Calu3 (cell line): ENCODE data around the gene CDH4. TPM values are rescaled to one million over a fixed set of nuclear protein-coding genes. Genes with fewer than 3 reads are reported as not detected.

ENCODE experiments used
- BruUV-seq: library from RNA; stranded (reverse); fragments of 400-500 nt; replicated peaks from 2 replicates; lab custom pipeline; 2021; lab: Mats Ljungman, UMichigan
- CTCF ChIA-PET: fragments of 300-600 bp; sonication (Branson Sonifier 250); formaldehyde crosslinking; loops from one replicate; lab custom pipeline; 2022; ENCODE audit warnings: antibody characterized with exemption; lab: Charles Lee
- DNase-seq: peaks from one replicate; pipeline ENCODE4 v3.0.0; 2022
- H3K27ac Mint-ChIP-seq: one replicate; pipeline ENCODE4 v1.8.0; 2022; ENCODE audit warnings: mixed read lengths; ENCODE audit not compliant: unreplicated experiment
- H3K27me3 Mint-ChIP-seq: one replicate; pipeline ENCODE4 v1.8.0; 2022; ENCODE audit warnings: mixed read lengths; ENCODE audit not compliant: unreplicated experiment
- H3K36me3 Mint-ChIP-seq: one replicate; pipeline ENCODE4 v1.8.0; 2022; ENCODE audit warnings: mild to moderate bottlenecking, moderate library complexity, mixed read lengths; ENCODE audit not compliant: insufficient read depth, unreplicated experiment
- H3K4me1 Mint-ChIP-seq: one replicate; pipeline ENCODE4 v1.8.0; 2022; ENCODE audit warnings: mild to moderate bottlenecking, low read depth, mixed read lengths; ENCODE audit not compliant: unreplicated experiment
- H3K4me3 Mint-ChIP-seq: one replicate; pipeline ENCODE4 v1.8.0; 2022; ENCODE audit warnings: mild to moderate bottlenecking, low read depth, moderate library complexity, mixed read lengths; ENCODE audit not compliant: unreplicated experiment
- H3K9me3 Mint-ChIP-seq: one replicate; pipeline ENCODE4 v1.8.0; 2022; ENCODE audit warnings: low read depth, mixed read lengths; ENCODE audit not compliant: unreplicated experiment
- intact Hi-C: fragments of 100-400 bp; cut with micrococcal nuclease; formaldehyde crosslinking; loops from one replicate; pipeline ENCODE4 v1.10.0; 2022; ENCODE audit not compliant: unreplicated experiment
- total RNA-seq: library from RNA; stranded (reverse); gene quantifications from 2 replicates; pipeline ENCODE4 v1.2.3, GENCODE V29; 2022
- TF ChIP-seq, protein P1 (sequence below): fragments of 200-600 bp; IDR thresholded peaks from one replicate; pipeline ENCODE4 v1.8.0; 2022; ENCODE audit warnings: antibody characterized with exemption; ENCODE audit not compliant: unreplicated experiment

Gene CDH4
- total RNA-seq, 1 experiment from 2014 or later: not detected

DNA sequence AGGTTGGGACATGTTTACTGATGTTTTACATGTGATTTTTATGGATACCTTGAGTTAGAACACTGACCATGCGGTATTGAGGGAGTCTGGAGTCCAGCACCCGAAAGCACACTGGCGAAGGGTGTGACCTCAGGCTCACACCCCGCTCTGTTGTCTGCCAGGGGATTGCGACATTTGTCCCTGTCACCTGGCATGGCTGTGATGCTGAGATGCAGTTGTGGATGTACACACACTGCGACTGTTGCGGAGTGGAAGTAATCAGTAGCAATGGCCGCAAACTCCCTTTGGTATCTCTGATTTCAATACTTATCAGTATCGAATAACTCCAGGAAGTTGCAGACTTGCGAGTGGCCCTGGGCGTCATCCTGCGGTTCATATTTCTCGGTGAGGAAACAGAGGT, 43.2 kb downstream of the CDH4 start:
- no TSS peak for BruUV-seq
- H3K4me1 Mint-ChIP-seq: no peaks in the 10 kb centered on the region
- no peak overlapping the region for H3K4me3 Mint-ChIP-seq
- DNase-seq: no peak
- intact Hi-C loops: no loop called here
- TF ChIP-seq, protein P1, sequence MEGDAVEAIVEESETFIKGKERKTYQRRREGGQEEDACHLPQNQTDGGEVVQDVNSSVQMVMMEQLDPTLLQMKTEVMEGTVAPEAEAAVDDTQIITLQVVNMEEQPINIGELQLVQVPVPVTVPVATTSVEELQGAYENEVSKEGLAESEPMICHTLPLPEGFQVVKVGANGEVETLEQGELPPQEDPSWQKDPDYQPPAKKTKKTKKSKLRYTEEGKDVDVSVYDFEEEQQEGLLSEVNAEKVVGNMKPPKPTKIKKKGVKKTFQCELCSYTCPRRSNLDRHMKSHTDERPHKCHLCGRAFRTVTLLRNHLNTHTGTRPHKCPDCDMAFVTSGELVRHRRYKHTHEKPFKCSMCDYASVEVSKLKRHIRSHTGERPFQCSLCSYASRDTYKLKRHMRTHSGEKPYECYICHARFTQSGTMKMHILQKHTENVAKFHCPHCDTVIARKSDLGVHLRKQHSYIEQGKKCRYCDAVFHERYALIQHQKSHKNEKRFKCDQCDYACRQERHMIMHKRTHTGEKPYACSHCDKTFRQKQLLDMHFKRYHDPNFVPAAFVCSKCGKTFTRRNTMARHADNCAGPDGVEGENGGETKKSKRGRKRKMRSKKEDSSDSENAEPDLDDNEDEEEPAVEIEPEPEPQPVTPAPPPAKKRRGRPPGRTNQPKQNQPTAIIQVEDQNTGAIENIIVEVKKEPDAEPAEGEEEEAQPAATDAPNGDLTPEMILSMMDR: no peak
- CTCF ChIA-PET: no interaction called here
- peaks cover 12% of the 10 kb centered on the region for H3K9me3 Mint-ChIP-seq
- H3K36me3 Mint-ChIP-seq: peaks cover 5% of the 10 kb centered on the region
- H3K27ac Mint-ChIP-seq: no peak overlapping the region
- peaks cover 18% of the 10 kb centered on the region for H3K27me3 Mint-ChIP-seq

DNA sequence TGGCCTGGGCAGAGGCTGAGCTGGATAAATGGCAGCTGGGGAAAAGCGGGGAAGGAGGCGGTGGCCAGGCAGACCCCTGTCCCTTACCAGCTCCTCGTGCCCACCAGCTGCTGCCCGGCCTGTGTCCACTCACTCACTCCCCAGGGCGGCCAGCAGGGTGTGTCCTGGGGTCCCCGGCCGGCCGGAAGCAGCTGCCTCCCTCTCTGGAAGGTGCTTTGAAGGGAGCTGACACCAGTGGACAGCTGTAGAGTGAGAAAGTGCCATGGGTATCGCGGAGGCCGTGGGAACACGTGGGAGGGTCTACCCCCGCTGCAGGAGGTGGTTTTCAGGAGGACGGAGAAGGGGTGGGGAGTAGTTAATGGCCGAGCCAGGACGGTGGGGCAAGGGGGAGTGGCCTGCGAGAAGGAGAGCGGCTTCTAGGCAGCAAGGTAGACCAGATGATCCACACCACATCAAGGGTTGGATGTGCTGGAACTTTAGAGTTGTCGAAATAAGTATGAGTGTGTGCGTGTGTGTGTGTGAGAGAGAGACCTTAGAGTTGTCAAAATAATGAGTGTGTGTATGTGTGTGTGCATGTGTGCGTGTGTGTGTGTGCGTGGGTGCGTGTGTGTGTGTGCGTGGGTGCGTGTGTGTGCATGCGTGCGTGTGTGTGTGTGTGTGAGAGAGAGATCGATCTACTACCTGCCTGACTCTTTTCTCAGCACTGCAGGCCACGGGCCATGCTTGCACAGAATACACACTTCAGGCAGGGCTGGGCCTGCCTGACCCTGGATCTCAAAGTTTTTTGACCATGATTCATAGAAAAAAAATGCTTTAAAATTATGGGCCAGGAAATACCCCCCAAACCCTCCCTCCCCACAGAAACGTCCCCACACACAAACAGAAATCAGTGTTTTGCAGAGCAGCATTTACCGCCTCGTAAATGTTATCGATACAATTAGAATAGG, 43.9 kb downstream of the CDH4 start:
- intact Hi-C loops: no loop called here
- H3K27ac Mint-ChIP-seq: no peak overlapping the region
- peaks cover 5% of the 10 kb centered on the region for H3K36me3 Mint-ChIP-seq
- CTCF ChIA-PET: no interaction called here
- peaks cover 10% of the 10 kb centered on the region for H3K9me3 Mint-ChIP-seq
- no peak for DNase-seq
- H3K27me3 Mint-ChIP-seq: peaks cover 18% of the 10 kb centered on the region
- TF ChIP-seq, protein P1: no peak
- no peak overlapping the region for H3K4me3 Mint-ChIP-seq
- H3K4me1 Mint-ChIP-seq: no peaks in the 10 kb centered on the region
- no TSS peak for BruUV-seq

DNA sequence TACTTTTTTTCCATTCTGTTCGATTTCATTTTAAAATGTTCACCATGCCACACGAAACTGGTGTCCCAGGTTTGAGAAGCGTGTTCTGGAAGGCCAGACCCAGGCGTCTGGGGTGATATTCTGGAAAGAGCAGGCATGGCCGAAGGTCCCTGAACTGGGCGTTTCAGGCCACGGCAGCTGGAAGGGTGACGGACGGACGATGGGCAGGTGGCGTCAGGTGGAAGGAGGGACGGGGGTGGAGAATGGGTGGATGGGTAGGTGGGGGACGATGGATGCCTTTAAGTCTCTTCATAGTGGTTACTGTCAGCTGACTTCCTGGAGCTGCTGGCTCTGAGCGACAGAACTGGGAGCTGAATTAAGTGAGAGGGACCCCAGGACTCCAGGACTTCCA, 44.6 kb downstream of the CDH4 start:
- peaks cover 18% of the 10 kb centered on the region for H3K27me3 Mint-ChIP-seq
- no TSS peak for BruUV-seq
- no peak overlapping the region for H3K4me3 Mint-ChIP-seq
- intact Hi-C loops: no loop called here
- peaks cover 9% of the 10 kb centered on the region for H3K9me3 Mint-ChIP-seq
- no peak overlapping the region for H3K27ac Mint-ChIP-seq
- CTCF ChIA-PET: no interaction called here
- TF ChIP-seq, protein P1: no peak
- H3K36me3 Mint-ChIP-seq: peaks cover 5% of the 10 kb centered on the region
- H3K4me1 Mint-ChIP-seq: no peaks in the 10 kb centered on the region
- no peak for DNase-seq

DNA sequence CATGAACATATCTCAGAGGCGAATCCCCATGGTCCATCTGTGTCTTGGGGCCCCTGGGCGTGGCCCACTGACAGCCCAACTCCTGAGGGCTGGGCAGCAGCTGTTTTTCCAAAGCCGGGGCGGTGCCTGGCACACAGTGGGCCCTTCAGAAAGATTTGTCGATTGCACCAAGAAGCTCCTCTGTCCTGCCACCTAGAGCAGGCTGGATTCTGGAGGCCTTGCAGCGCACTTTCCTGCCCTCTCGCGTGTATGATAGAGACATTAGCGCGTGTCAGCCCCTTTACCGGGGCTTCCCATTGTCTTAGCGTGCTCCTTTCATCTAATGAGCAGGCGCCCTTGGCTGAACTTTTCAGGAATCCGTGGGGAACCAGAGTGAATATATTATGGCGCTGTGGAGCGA, 45.4 kb downstream of the CDH4 start:
- Mint-ChIP-seq H3K27me3 (peaks cover 18% of the 10 kb centered on the region), H3K4me1 (no peaks in the 10 kb centered on the region), H3K27ac (no peak overlapping the region), H3K4me3 (no peak overlapping the region), H3K9me3 (peaks cover 5% of the 10 kb centered on the region), H3K36me3 (peaks cover 5% of the 10 kb centered on the region)
- CTCF ChIA-PET: no interaction called here
- TF ChIP-seq, protein P1: no peak
- intact Hi-C loops: no loop called here
- DNase-seq: no peak
- BruUV-seq: no TSS peak
